ENCODE data around the gene TGFBR2.

Gene TGFBR2

GRCh38 chr3:30681649-30682211 lies 75.3 kb downstream of the TGFBR2 start:
- H3K27ac ChIP-seq (ENCODE audit: low read depth, low read length), result peak overlapping the region; percentile 30
- H3K9ac ChIP-seq (ENCODE audit: low read length), result no peak overlapping the region
- no peaks in the 10 kb centered on the region for H3K9me3 ChIP-seq (ENCODE audit: insufficient read depth, low read depth, low read length)
- no peak overlapping the region for H2AK5ac ChIP-seq (ENCODE audit: low read length)
- H4K91ac ChIP-seq (ENCODE audit: low read depth, low read length), result peak overlapping the region; percentile 8
- no CpG with 5 or more reads among the region's 6 CpGs for WGBS (ENCODE audit: extremely low coverage, insufficient coverage, insufficient read length)
- H3K27me3 ChIP-seq (ENCODE audit: insufficient read depth, low read length), result no peaks in the 10 kb centered on the region
- no peak overlapping the region for H3K4me3 ChIP-seq (ENCODE audit: low read depth, low read length)
- H2BK5ac ChIP-seq (ENCODE audit: low read depth, low read length, poor library complexity), result no peak overlapping the region
- H3K4ac ChIP-seq (ENCODE audit: low read depth, low read length), result no peak overlapping the region
- no peak overlapping the region for H2BK120ac ChIP-seq (ENCODE audit: insufficient read depth, low read length, poor library complexity)
- no peak overlapping the region for H3K18ac ChIP-seq (ENCODE audit: low read length)
- peaks cover 13 to 24% of the 10 kb centered on the region in 2 experiments for H3K4me1 ChIP-seq (ENCODE audit: control insufficient read depth in 1 of 2, insufficient read depth in 2 of 2, low read length in 2 of 2)
- no peak overlapping the region for H3K4me2 ChIP-seq (ENCODE audit: low read length)
- peak overlapping the region; percentile 9 for H4K8ac ChIP-seq (ENCODE audit: low read depth, low read length)
- DNase-seq, result peak in 1 of 2 donors; percentile 29
- peaks cover 2 to 17% of the 10 kb centered on the region in 2 experiments for H3K36me3 ChIP-seq (ENCODE audit: control insufficient read depth in 1 of 2, insufficient read depth in 2 of 2, low read length in 2 of 2)
- H3K79me1 ChIP-seq (ENCODE audit: low read length), result peaks cover 2% of the 10 kb centered on the region
- H2AFZ ChIP-seq (ENCODE audit: insufficient read depth, low read length, poor library complexity), result no peak overlapping the region
- H4K12ac ChIP-seq (ENCODE audit: low read depth, low read length), result no peak overlapping the region
- H2BK12ac ChIP-seq (ENCODE audit: low read length), result no peak overlapping the region
- H3K79me2 ChIP-seq (ENCODE audit: control insufficient read depth, insufficient read depth, low read length, poor library complexity), result no peaks in the 10 kb centered on the region
- no peak overlapping the region for H3K23ac ChIP-seq (ENCODE audit: low read length)
- no peak overlapping the region for H3K14ac ChIP-seq (ENCODE audit: low read length)

DNA sequence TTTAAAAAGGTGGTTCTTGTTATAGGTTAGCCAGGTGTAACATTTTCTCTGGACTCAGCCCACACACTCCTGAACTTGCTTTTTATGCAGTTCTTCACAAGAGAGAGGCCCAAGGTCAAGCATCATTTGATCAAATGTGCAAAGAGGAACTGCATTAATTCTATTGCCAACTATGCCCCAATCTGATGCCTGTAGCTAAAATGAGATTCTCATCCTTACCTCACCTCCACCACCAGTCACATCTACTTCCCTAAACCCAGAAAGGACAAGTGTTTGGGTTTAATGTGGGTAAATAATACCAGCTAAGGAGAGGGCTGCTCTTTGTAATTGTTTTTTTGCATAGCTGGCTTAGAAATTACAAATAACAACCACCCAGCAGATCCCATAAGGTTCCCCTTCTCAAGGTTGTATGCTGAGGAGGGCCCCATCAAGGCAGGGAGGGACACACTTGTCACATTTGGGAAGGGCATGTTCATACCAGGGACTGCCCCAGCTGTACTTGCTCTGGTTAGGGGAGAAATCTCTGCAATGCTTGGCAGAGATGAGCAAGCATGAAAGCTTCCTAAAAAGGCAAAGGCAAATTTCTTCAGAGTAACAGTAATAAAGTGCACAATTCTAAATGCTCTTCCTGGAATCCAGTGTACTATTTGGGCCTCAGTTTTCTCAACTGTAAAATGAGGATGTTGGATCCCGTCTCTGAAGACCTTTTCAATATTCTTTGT lies 76.2 kb downstream of the TGFBR2 start:
- no peak overlapping the region for H3K14ac ChIP-seq (ENCODE audit: low read length)
- H3K4ac ChIP-seq (ENCODE audit: low read depth, low read length), result no peak overlapping the region
- no peak overlapping the region for H4K12ac ChIP-seq (ENCODE audit: low read depth, low read length)
- H3K18ac ChIP-seq (ENCODE audit: low read length), result no peak overlapping the region
- H2AK5ac ChIP-seq (ENCODE audit: low read length), result no peak overlapping the region
- WGBS (ENCODE audit: extremely low coverage, insufficient coverage, insufficient read length), result no CpG with 5 or more reads among the region's 1 CpG
- no peak overlapping the region for H4K91ac ChIP-seq (ENCODE audit: low read depth, low read length)
- no peak overlapping the region for H3K4me2 ChIP-seq (ENCODE audit: low read length)
- H3K27me3 ChIP-seq (ENCODE audit: insufficient read depth, low read length), result no peaks in the 10 kb centered on the region
- no peak overlapping the region for H2BK120ac ChIP-seq (ENCODE audit: insufficient read depth, low read length, poor library complexity)
- H2BK12ac ChIP-seq (ENCODE audit: low read length), result no peak overlapping the region
- H3K23ac ChIP-seq (ENCODE audit: low read length), result no peak overlapping the region
- no peaks in the 10 kb centered on the region for H3K79me2 ChIP-seq (ENCODE audit: control insufficient read depth, insufficient read depth, low read length, poor library complexity)
- peaks cover 2 to 16% of the 10 kb centered on the region in 2 experiments for H3K36me3 ChIP-seq (ENCODE audit: control insufficient read depth in 1 of 2, insufficient read depth in 2 of 2, low read length in 2 of 2)
- H2AFZ ChIP-seq (ENCODE audit: insufficient read depth, low read length, poor library complexity), result no peak overlapping the region
- no peak overlapping the region for H3K9ac ChIP-seq (ENCODE audit: low read length)
- H3K79me1 ChIP-seq (ENCODE audit: low read length), result peaks cover 2% of the 10 kb centered on the region
- no peak overlapping the region for H3K4me3 ChIP-seq (ENCODE audit: low read depth, low read length)
- peaks cover 13 to 24% of the 10 kb centered on the region in 2 experiments for H3K4me1 ChIP-seq (ENCODE audit: control insufficient read depth in 1 of 2, insufficient read depth in 2 of 2, low read length in 2 of 2)
- no peak overlapping the region for H4K8ac ChIP-seq (ENCODE audit: low read depth, low read length)
- peak in 1 of 2 donors; percentile 26 for DNase-seq
- no peak overlapping the region for H3K27ac ChIP-seq (ENCODE audit: low read depth, low read length)
- H2BK5ac ChIP-seq (ENCODE audit: low read depth, low read length, poor library complexity), result no peak overlapping the region
- H3K9me3 ChIP-seq (ENCODE audit: insufficient read depth, low read depth, low read length), result no peaks in the 10 kb centered on the region

- Histone ChIP-seq H4K12ac (ENCODE audit: low read depth, low read length) (no peak overlapping the region), H3K14ac (ENCODE audit: low read length) (no peak overlapping the region), H3K23ac (ENCODE audit: low read length) (no peak overlapping the region), H3K4me2 (ENCODE audit: low read length) (no peak overlapping the region), H3K18ac (ENCODE audit: low read length) (no peak overlapping the region), H3K4me1 (ENCODE audit: control insufficient read depth in 1 of 2, insufficient read depth in 2 of 2, low read length in 2 of 2) (peaks cover 18 to 27% of the 10 kb centered on the region in 2 experiments), H3K9me3 (ENCODE audit: insufficient read depth, low read depth, low read length) (no peaks in the 10 kb centered on the region), H3K79me2 (ENCODE audit: control insufficient read depth, insufficient read depth, low read length, poor library complexity) (peaks cover 2% of the 10 kb centered on the region), H3K9ac (ENCODE audit: low read length) (no peak overlapping the region), H3K4me3 (ENCODE audit: low read depth, low read length) (no peak overlapping the region), H3K4ac (ENCODE audit: low read depth, low read length) (no peak overlapping the region), H4K8ac (ENCODE audit: low read depth, low read length) (no peak overlapping the region), H3K27ac (ENCODE audit: low read depth, low read length) (no peak overlapping the region), H2BK5ac (ENCODE audit: low read depth, low read length, poor library complexity) (no peak overlapping the region), H2BK12ac (ENCODE audit: low read length) (no peak overlapping the region), H3K36me3 (ENCODE audit: control insufficient read depth in 1 of 2, insufficient read depth in 2 of 2, low read length in 2 of 2) (peaks cover 2 to 17% of the 10 kb centered on the region in 2 experiments), H2BK120ac (ENCODE audit: insufficient read depth, low read length, poor library complexity) (no peak overlapping the region), H2AFZ (ENCODE audit: insufficient read depth, low read length, poor library complexity) (no peak overlapping the region), H2AK5ac (ENCODE audit: low read length) (no peak overlapping the region), H4K91ac (ENCODE audit: low read depth, low read length) (no peak overlapping the region), H3K27me3 (ENCODE audit: insufficient read depth, low read length) (no peaks in the 10 kb centered on the region), H3K79me1 (ENCODE audit: low read length) (peaks cover 2% of the 10 kb centered on the region)
- no CpG with 5 or more reads among the region's 3 CpGs for WGBS (ENCODE audit: extremely low coverage, insufficient coverage, insufficient read length)
- no peak for DNase-seq
Observed at GRCh38 chr3:30683769-30684168, 77.4 kb downstream of the TGFBR2 start.

- Histone ChIP-seq H2BK120ac (ENCODE audit: insufficient read depth, low read length, poor library complexity) (no peak overlapping the region), H3K18ac (ENCODE audit: low read length) (no peak overlapping the region), H2BK12ac (ENCODE audit: low read length) (no peak overlapping the region), H2AK5ac (ENCODE audit: low read length) (no peak overlapping the region), H3K27ac (ENCODE audit: low read depth, low read length) (no peak overlapping the region), H3K79me1 (ENCODE audit: low read length) (peaks cover 2% of the 10 kb centered on the region), H2BK5ac (ENCODE audit: low read depth, low read length, poor library complexity) (no peak overlapping the region), H3K14ac (ENCODE audit: low read length) (no peak overlapping the region), H4K8ac (ENCODE audit: low read depth, low read length) (no peak overlapping the region), H3K79me2 (ENCODE audit: control insufficient read depth, insufficient read depth, low read length, poor library complexity) (peaks cover 2% of the 10 kb centered on the region), H3K4me2 (ENCODE audit: low read length) (no peak overlapping the region), H2AFZ (ENCODE audit: insufficient read depth, low read length, poor library complexity) (no peak overlapping the region), H3K9ac (ENCODE audit: low read length) (no peak overlapping the region), H3K4ac (ENCODE audit: low read depth, low read length) (no peak overlapping the region), H3K36me3 (ENCODE audit: control insufficient read depth in 1 of 2, insufficient read depth in 2 of 2, low read length in 2 of 2) (peaks cover 4 to 13% of the 10 kb centered on the region in 2 experiments), H4K91ac (ENCODE audit: low read depth, low read length) (no peak overlapping the region), H3K27me3 (ENCODE audit: insufficient read depth, low read length) (no peaks in the 10 kb centered on the region), H4K12ac (ENCODE audit: low read depth, low read length) (no peak overlapping the region), H3K9me3 (ENCODE audit: insufficient read depth, low read depth, low read length) (no peaks in the 10 kb centered on the region), H3K4me1 (ENCODE audit: control insufficient read depth in 1 of 2, insufficient read depth in 2 of 2, low read length in 2 of 2) (peaks cover 21 to 26% of the 10 kb centered on the region in 2 experiments), H3K23ac (ENCODE audit: low read length) (no peak overlapping the region), H3K4me3 (ENCODE audit: low read depth, low read length) (no peak overlapping the region)
- no peak for DNase-seq
- no CpG with 5 or more reads among the region's 3 CpGs for WGBS (ENCODE audit: extremely low coverage, insufficient coverage, insufficient read length)
Observed at GRCh38 chr3:30684356-30684755, 78.0 kb downstream of the TGFBR2 start.
